ENCODE data around the gene PHC3.
"Not testable (repeated sequence)": the region's sequence is repeated elsewhere in the genome, so short reads cannot be mapped to it uniquely, and the experiment has no call there.

PHC3 gene

GRCh38 chr3:170117134-170117533 is 64.4 kb downstream of the PHC3 start:
- no peak for DNase-seq

GRCh38 chr3:170114165-170114564 is 67.4 kb downstream of the PHC3 start:
- DNase-seq: not testable (repeated sequence)

- DNase-seq: no peak
Observed at GRCh38 chr3:170111147-170111771, 70.3 kb downstream of the PHC3 start.

- no peak for DNase-seq
Observed at GRCh38 chr3:170109579-170110293, 71.8 kb downstream of the PHC3 start.

- DNase-seq: no peak
Observed at GRCh38 chr3:170108955-170109354, 72.6 kb downstream of the PHC3 start.

GRCh38 chr3:170107941-170108340 is 73.6 kb downstream of the PHC3 start:
- DNase-seq: no peak

- no peak for DNase-seq
Observed at GRCh38 chr3:170102431-170102830, 79.1 kb downstream of the PHC3 start.

GRCh38 chr3:170100944-170101343 is 80.6 kb downstream of the PHC3 start:
- DNase-seq: no peak

GRCh38 chr3:170098753-170099152 is 82.8 kb downstream of the PHC3 start:
- DNase-seq: no peak

GRCh38 chr3:170096342-170096741 is 85.2 kb downstream of the PHC3 start:
- no peak for DNase-seq

- no peak for DNase-seq
Observed at GRCh38 chr3:170095771-170096170, 85.8 kb downstream of the PHC3 start.

- no peak for DNase-seq
Observed at GRCh38 chr3:170092907-170093306, 88.6 kb downstream of the PHC3 start.

- DNase-seq: no peak
Observed at GRCh38 chr3:170090601-170090981, 90.9 kb downstream of the PHC3 start.

- DNase-seq: no peak
Observed at GRCh38 chr3:170089862-170090600, 91.5 kb downstream of the PHC3 start.

- no peak for DNase-seq
Observed at GRCh38 chr3:170085396-170085795, 96.1 kb downstream of the PHC3 start.

GRCh38 chr3:170083343-170083742 is 98.2 kb downstream of the PHC3 start:
- no peak for DNase-seq

- DNase-seq: no peak
Observed at GRCh38 chr3:170081079-170081741, 100.3 kb downstream of the PHC3 start.

GRCh38 chr3:170080605-170081004 is 100.9 kb downstream of the PHC3 start:
- no peak for DNase-seq

- DNase-seq: no peak
Observed at GRCh38 chr3:170079536-170080165, 101.9 kb downstream of the PHC3 start.

GRCh38 chr3:170078620-170079281 is 102.8 kb downstream of the PHC3 start:
- no peak for DNase-seq

GRCh38 chr3:170077361-170077760 is 104.2 kb downstream of the PHC3 start:
- no peak for DNase-seq

- DNase-seq: no peak
Observed at GRCh38 chr3:170076715-170077238, 104.8 kb downstream of the PHC3 start.

Measured in CD4-positive, alpha-beta T cell treated with Interleukin-17A for 1 hour (primary cell).